Measurements from ENCODE around the gene SWI5.
"Not testable (repeated sequence)": the region's sequence is repeated elsewhere in the genome, so short reads cannot be mapped to it uniquely, and the experiment has no call there.

Gene SWI5

GRCh38 chr9:128276008-128276573 is at the start of gene SWI5:
Gene SWI5, plus strand, starts transcription at chr9:128276276.
- peak; percentile 85 for DNase-seq (ENCODE audit: low read depth, low spot score)

- no peak for DNase-seq (ENCODE audit: low read depth, low spot score)
Observed at GRCh38 chr9:128226412-128226801, 49.7 kb upstream of the SWI5 start.

GRCh38 chr9:128230897-128231296 is 45.2 kb upstream of the SWI5 start:
- not testable (repeated sequence) for DNase-seq (ENCODE audit: low read depth, low spot score)

GRCh38 chr9:128231638-128232527 is 44.2 kb upstream of the SWI5 start:
- no peak for DNase-seq (ENCODE audit: low read depth, low spot score)

- DNase-seq (ENCODE audit: low read depth, low spot score), result no peak
Observed at GRCh38 chr9:128232528-128233428, 43.3 kb upstream of the SWI5 start.

GRCh38 chr9:128233817-128234406 is 42.2 kb upstream of the SWI5 start:
- no peak for DNase-seq (ENCODE audit: low read depth, low spot score)

- no peak for DNase-seq (ENCODE audit: low read depth, low spot score)
Observed at GRCh38 chr9:128242124-128242523, 34.0 kb upstream of the SWI5 start.

- no peak for DNase-seq (ENCODE audit: low read depth, low spot score)
Observed at GRCh38 chr9:128242828-128243214, 33.3 kb upstream of the SWI5 start.

GRCh38 chr9:128243215-128244018 is 32.7 kb upstream of the SWI5 start:
- no peak for DNase-seq (ENCODE audit: low read depth, low spot score)

GRCh38 chr9:128244091-128244836 is 31.8 kb upstream of the SWI5 start:
- DNase-seq (ENCODE audit: low read depth, low spot score), result no peak

GRCh38 chr9:128244837-128245231 is 31.2 kb upstream of the SWI5 start:
- no peak for DNase-seq (ENCODE audit: low read depth, low spot score)

- DNase-seq (ENCODE audit: low read depth, low spot score), result no peak
Observed at GRCh38 chr9:128245421-128246151, 30.5 kb upstream of the SWI5 start.

- no peak for DNase-seq (ENCODE audit: low read depth, low spot score)
Observed at GRCh38 chr9:128246471-128246870, 29.6 kb upstream of the SWI5 start.

GRCh38 chr9:128247226-128247803 is 28.8 kb upstream of the SWI5 start:
- DNase-seq (ENCODE audit: low read depth, low spot score), result no peak

GRCh38 chr9:128249558-128249907 is 26.5 kb upstream of the SWI5 start:
- no peak for DNase-seq (ENCODE audit: low read depth, low spot score)

- DNase-seq (ENCODE audit: low read depth, low spot score), result no peak
Observed at GRCh38 chr9:128249908-128250838, 25.9 kb upstream of the SWI5 start.

GRCh38 chr9:128250839-128251731 is 25.0 kb upstream of the SWI5 start:
- no peak for DNase-seq (ENCODE audit: low read depth, low spot score)

Measured in iPS DF 19.7 (cell line).